LoVo (cell line): ENCODE measurements around the gene SMAD6.
"Not testable (repeated sequence)": the region's sequence is repeated elsewhere in the genome, so short reads cannot be mapped to it uniquely, and the experiment has no call there.

ENCODE experiments used
- DNase-seq: peaks from one replicate; pipeline ENCODE4 v3.0.0-alpha.2; 2016; ENCODE audit warnings: low spot score

SMAD6 gene

DNA sequence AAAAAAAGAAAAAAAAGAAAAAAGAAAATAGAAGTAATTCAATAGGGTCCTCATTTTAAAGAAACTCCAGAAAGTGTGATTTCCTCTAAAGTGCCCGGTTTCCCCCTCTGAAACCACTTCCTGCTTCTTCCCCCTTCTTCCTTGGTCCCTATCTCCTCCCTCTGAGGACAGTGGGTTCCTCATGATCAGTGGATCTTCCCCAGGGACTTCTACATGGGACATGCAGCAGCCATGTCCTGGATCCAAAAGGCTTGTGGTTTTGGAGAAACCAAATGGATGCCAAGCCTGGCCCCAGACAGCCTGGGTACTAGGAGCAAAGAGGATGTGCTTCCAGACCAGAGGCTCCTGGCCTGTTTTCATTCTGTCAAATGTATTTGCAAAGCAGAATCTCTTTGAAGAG lies 26.6 kb upstream of the SMAD6 start:
- DNase-seq: no peak

DNA sequence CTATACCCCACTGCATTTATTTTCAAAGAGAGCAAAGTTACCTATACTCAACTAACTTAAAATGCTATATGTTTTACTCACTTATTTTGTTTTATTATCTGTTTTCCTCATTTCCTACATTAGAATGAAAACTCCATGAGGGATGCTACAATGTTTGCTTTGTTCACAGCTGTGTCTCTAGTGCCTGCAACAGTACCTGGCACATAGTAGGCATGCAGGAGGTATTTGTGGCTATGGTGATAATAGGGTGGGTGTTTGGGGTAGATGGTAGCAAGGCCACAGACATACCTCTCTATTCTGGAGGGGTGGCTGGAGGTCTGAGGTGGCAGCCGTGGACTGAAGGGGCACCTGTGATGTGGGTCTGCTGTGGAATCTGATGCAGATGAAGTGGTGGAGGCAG lies 24.7 kb upstream of the SMAD6 start:
- DNase-seq: no peak

DNA sequence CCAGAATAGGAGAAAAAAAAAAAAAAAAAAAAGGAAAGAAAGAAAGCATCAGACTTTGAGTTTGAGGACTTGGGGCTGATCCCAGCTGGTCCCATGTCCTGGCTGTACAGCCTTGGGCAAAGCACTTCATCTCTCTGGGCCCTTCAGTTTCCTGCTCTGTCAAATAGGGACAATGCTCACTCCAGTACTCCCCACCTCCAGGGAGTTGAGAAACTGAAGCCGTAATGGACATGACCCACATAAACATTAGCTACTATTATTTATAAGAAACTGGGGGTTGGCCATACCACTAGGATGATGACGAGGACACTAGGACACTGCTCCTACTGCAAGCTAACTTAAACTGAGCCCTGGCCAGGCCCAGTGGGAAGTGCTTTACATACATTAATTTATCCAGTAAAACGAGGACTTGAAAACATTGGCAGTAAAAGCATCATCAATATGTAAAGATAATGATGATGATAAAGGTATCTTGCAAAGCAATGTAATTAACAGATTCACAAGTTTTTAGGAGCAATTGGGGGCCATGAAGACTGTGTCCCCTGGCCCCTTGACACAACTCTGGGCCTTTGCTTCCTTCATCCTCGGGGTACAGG lies 22.9 kb upstream of the SMAD6 start:
- DNase-seq: no peak

DNA sequence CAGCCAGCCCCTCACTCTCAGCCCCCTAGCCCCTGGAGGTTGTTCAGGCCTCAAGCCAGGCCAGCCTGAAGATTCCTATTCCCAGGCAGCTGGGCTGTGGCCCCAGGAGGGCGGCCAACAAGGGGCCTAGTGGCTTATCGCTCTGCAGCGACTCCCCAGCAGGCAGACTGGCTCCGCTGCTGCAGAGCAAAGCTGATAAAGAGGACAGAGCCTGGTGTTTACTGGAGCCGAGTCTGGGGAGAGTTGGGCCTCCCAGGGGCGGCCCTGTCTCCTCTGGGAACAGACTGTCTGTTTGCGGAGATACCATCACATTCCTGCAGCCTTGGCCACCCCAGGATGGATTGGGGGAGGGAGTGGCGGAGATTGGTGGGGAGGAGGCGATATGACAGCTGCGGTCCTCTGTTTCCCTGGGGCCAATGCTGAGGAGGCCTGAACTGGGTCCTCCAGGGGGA lies 22.4 kb upstream of the SMAD6 start:
- no peak for DNase-seq

DNA sequence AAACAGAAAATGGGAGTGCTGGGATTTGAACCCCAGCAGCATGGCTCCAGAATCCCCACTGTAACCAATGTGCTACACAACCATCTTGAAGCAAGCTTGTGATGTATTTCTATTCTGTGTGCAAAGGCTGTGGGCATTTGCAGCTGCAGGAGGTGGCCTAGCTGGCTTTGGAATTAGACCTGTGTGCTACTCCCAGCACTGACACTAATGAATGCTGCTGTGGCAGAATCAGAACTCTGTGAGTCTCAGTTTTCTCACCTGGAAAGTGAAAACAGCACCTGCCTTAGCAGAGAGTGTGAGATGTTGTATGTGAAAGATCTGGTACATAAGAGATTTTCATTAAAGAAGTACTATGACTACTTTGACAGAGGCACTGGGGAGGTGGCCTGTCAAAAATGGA lies 21.5 kb upstream of the SMAD6 start:
- no peak for DNase-seq

DNA sequence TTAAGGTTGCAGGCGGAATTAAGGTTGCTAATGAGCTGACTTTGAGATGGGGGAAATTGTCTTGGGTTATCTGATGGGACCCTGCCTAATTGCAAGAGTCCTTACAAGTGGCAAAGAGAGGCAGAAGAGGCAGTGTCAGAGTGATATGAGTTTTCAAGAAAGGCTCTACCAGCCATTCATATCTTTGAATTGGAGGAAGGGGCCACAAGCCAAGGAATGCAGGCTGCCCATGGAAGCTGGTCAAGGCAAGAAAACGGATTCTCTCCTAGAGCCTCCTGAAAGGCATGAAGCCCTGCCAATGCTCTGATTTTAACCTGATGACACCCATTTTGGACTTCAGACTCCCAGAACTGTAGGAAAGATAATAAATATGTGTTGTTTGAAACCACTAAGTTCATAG lies 20.6 kb upstream of the SMAD6 start:
- DNase-seq: no peak

DNA sequence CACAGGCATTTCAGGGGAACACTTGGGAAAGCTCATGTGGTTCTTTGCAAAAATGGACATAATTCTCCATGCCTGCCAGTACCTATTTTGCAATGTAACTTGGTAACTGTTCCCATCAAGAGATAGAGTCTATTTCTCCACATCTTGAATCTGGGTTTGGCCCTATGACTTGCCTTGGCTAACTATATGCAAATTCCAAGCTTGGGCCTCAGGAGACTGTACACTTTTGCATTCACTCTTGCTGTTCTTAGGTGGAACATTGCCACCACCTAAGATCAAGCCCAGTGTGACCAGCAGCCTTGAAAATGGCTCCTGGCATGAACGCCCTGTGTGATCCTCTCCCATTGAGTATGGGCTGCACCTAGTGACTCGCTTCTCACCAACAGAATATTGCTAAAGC lies 19.8 kb upstream of the SMAD6 start:
- no peak for DNase-seq

DNA sequence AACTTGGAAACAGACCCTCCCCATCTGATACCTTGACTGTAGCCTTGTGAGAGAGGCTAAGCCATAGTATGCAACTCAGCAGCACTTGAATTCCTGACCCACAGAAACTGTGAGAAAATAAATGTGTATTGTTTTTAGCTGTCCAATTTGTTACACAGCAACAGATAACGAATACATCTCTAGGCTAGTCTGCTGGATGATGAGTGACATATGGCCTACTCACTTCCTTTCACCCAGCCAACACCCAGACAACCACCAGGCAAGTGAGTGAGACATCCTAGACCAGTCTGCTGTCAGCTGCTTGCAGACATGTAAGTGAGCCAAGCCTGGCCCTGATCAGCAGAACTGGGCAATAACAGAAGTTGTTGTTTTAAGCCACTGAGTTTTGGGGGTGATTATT lies 19.2 kb upstream of the SMAD6 start:
- DNase-seq: no peak

DNA sequence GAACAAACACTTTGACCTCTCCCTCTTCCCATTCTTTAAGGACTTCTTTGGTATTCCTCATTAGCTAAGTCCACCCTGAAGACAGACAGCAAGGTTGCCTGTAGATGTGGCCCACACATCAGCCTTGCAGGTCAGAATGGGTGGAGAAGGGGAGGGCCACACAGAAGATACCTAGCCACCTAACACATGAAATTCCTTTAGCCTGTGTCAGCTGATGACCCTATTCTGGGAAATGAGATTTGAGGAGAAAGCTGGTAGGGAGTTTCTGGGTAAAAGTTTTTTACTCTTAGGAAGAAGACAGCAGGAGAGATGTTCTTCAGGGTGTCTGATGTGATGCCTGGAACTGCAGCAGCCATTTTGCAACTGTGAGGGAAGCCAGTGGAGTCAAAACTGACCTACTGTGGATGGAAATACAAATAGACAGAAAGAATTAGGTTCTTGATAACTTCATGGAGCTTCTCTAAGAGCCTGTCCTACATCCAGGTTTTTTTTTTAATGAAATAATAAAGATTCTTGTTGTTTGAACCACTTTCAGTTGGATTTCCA lies 17.8 kb upstream of the SMAD6 start:
- DNase-seq: no peak

DNA sequence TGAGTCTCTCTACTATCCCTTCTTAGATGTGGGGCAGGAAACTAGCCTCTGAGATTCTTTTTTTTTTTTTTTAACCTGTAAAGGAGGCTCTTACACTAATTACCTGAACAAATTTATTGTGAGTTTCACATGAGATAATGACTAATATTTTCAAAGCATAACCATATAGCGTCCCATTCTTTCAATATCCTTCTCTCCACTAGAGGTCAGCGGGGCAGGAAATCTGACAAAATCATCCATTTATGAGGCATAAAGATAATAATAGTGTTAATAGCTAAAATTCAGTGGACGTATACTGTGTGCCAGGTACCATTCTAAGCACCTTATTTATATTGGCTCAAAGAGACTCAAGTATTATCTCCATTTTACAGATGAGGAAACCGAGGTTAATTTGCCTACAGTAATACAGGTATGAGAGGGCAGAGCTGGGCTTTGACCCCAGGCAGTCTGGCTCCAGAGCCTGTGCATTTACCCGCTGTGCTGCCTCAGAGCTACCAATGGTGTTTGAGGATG lies 16.3 kb upstream of the SMAD6 start:
- no peak for DNase-seq

DNA sequence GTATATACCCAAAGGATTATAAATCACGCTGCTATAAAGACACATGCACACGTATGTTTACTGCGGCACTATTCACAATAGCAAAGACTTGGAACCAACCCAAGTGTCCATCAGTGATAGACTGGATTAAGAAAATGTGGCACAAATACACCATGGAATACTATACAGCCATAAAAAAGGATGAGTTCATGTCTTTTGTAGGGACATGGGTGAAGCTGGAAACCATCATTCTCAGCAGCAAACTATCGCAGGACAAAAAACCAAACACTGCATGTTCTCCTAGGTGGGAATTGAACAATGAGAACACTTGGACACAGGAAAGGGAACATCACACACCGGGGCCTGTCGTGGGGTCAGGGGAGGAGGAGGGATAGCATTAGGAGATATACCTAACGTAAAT lies 11.1 kb upstream of the SMAD6 start:
- not testable (repeated sequence) for DNase-seq

DNA sequence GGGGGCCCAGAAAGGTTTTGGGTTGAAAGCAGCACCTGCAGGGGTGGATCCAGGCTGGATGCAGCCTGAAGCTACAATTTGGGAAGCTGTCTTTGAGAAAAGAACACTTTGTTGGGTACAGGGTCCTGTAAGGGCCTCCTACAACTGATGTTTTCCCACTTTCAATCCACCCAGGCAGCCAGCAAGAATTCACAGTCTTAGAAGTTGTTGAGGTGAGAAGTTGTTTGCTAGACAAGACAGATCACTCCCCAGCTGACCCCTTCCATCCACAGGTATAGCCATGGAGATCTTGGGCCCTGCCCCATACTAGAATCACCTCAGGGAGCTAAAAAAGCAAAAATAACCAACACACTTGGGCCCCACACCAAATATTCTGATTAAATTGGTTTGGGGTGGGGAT lies 10.3 kb upstream of the SMAD6 start:
- no peak for DNase-seq

DNA sequence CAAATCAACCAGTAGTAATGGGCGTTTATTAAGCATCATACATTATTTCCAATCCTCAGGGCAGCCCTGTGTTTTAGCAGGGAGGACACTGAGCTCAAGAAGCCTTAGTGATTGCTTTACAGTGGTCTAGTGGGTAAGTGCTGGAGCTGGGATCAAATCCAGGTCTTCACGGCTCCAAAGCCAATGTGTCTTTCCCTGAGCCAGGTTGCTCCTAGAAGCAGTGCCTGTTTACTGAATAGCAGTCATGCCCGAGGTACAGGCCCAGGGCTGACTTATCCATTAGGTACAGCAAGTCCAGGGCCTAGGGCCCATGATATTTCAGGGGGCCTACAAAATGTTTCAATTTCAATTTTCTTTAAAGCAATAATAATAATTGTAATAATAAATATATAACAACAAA lies 9.6 kb upstream of the SMAD6 start:
- no peak for DNase-seq

DNA sequence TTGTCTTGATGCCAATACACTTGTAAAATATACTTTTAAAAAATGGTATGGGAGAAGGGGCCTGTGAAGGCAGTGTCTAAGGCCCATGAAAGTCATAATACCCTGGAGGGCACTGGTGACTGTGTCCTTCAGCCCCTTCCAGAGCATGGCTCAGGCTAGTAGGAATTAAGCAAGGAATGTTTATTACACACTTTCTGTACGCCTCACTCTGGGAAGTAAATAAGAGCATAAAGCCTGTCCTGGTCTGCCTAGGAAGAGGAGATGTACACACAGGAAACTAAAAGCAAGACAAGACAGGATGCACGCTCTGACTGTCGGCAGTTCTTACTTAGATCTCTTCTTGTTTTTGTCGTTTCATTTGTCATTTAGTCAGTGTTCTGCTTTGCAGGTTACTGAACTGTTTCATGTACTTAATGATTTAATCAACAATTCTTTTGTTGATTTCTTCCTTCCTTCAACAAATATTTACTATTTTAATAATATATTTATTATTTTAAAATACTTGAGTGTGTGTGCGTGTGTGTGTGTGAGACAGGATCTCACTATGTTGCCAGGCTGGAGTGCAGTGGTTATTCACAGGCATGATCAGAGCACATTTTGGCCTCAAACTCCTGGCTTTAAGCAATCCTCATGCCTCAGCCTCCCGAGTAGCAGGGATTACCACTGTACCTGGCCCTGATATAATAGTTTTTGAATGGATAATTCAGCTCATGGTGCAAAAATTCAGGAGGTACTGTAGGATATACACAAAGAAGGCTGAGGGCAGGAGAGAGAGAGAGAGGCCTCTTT lies 9.0 kb upstream of the SMAD6 start:
- DNase-seq: no peak

DNA sequence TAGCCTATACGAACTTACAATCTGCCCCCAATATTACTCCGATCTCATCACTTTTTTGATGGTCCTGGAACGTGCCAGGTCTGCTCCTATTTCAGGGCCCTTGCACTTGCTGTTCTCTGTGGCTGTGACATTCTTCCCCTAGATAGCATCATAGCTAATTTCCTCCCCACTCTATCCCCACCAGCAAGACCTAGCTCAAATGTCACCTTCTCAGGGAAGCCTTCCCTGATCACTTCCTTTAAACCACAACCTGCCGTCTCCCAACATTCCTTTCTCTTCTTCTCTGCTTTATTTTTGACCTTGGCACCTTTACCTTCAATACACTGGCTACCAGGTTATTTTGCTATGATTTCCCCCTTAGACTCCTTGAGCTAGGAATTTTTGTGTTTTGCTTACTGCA lies 5.3 kb upstream of the SMAD6 start:
- DNase-seq: no peak

DNA sequence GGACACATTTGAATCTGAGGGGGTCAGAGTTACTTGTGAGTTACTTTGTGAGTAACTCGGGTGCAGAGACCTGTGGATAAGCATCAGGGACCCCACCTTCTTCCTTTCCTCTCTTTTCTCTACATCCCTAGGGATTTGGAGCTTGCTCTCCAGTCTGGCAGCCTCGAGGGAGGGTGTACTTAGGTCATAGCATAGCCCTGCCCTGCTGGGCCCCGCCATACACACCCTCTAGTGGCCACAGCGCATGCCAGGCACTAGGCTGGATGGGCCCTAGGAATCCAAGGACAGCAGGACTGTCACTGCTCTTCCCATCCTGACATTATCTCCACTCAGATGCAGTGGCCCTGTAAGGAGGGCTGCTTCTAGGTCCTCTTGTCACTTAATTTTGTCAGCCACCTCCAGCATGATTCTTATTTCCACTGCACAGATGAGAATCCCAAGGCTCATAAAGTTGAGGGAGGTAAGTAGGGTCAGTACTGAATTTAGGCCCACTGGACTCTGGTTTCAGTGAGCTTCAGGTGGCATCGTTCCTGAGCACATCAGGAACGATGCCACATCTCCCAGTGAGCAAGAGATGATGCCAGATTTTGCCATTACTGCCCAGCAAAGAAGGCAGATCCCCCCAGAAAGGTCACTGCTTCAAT lies 3.6 kb upstream of the SMAD6 start:
- DNase-seq: peak; percentile 76

DNA sequence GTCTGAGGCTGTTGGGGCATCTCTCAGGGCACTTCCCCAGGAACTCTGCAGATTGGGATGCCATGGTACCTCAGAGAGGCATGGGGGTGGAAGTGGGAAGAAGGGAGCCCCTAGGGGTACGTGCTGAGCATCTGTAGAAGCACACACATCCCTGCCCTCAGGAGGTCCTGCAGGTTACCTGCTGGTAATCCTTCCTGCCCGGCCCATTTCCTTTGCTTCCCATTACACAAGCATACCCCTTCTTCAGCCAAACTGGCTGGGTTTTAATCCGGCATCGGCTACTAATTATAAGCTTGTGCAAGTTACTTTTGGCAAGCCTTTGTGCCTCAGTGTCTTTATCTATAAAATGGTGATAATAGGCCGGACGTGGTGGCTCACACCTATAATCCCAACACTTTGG lies 3.1 kb upstream of the SMAD6 start:
- no peak for DNase-seq

DNA sequence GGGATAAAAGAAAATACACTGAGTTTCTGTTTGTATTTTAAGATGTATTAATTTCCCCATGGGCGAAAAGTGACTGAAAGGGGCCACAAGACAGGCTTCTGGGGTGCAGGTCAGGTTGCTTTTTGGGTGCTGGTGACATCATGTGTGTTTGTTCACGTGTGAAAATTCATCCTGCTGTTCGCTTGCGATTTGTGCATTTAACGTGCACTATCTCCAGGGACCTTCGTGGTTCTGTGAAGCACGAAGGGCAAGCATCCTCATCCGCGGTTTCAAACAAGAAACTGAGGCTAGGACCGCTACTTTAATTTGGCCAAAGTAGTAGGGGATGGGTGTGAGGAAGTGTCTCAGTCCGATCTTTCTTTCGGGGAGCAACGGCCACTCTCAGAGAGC lies 1.6 kb upstream of the SMAD6 start:
- no peak for DNase-seq

DNA sequence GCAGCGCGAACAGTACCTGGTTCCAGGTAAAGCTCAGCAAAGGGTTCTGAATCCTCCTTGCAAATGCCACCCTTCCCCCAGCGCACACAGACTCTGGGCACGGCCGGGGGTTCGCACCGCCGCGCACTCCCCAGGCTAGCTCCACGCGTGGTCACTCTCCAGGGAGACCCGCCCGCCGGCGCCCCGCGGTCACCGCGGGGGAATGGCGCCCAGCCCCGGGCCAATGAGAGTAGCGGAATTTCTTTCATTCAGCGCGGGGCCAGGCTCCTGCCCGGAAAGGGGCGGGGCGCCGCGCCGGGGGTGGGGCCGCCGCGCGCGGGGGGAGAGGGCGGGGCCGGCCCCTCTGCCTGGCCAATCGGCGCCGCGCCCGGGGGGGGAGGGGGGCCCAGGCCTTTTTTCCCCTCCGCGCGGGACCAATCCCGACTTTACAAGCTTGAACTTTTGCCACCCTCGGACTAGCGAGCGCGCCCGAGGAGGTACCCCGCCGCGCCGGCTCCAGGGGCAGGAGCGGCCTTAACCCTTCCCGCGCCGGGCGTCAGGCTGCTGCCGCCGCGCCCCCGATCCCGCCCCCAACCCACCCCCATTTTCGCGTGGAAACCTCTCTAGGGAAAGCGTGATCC lies 1.1 kb upstream of the SMAD6 start:
- peak; percentile 98 for DNase-seq

DNA sequence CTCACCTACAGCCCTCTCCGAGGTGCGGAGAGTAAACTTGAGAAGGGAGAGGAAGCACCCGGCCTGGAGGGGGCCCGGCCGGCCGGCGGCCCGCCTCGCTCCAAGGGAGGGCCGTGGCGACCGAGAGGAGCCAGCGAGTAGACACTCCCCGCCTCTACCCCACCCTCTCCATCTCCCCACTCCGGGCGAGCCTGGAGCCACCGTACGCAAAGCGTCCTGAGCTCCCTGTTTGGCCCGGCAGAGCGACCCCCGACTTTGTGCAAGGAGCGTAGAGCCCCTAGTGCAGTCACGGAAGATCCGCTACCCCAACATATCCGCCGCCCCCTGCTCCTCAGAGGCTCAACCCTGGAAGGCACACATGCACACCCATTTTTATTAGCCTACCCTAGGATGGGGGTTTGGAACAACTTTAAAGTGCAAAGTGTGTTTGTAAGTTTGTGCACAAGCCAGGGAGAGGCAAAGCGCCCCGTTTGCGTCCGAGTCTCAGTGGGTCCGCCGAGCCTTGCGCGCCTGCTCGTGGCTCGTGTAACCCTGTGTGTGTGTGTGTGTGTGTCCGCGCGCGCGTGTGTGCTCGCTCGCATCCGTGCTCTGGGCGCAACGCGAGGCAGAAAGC lies 508 bp upstream of the SMAD6 start:
- DNase-seq: no peak

DNA sequence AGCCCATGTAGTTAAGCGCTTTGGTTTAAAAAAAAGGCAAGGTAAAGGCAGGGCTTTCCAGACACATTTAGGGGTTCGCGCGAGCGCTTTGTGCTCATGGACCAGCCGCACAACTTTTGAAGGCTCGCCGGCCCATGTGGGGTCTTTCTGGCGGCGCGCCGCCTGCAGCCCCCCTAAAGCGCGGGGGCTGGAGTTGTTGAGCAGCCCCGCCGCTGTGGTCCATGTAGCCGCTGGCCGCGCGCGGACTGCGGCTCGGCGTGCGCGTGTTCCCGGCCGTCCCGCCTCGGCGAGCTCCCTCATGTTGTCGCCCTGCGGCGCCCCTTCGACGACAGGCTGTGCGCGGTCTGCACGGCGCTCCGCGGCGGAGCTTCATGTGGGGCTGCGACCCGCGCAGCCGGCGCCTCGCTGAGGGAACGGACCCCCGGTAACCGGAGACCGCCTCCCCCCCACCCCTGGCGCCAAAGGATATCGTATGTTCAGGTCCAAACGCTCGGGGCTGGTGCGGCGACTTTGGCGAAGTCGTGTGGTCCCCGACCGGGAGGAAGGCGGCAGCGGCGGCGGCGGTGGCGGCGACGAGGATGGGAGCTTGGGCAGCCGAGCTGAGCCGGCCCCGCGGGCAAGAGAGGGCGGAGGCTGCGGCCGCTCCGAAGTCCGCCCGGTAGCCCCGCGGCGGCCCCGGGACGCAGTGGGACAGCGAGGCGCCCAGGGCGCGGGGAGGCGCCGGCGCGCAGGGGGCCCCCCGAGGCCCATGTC lies 927 bp downstream of the SMAD6 start:
- DNase-seq: peak; percentile 22
